Lower leg skin (tissue), 4 donors: ENCODE results near the gene EPHB2. TPM values are rescaled to one million over a fixed set of nuclear protein-coding genes. Genes with fewer than 3 reads are reported as not detected.

Experiments
- DNase-seq, 2 donors: peaks; one replicate each; pipeline ENCODE4 v3.0.0-alpha.2; 2019; ENCODE audit warnings: low spot score in 2 of 2
- H3K4me3 ChIP-seq: fragments of 200-600 bp; sonication (generic); 2 replicates; pipeline ENCODE4 v1.5.1; 2017; ENCODE audit warnings: mild to moderate bottlenecking, low read depth; ENCODE audit not compliant: poor library complexity, severe bottlenecking
- CTCF ChIP-seq, 3 donors: fragments of 450-650 bp; IDR thresholded peaks; one replicate each; pipeline ENCODE4 v1.5.1; 2016; ENCODE audit warnings: antibody characterized with exemption in 3 of 3, mild to moderate bottlenecking in 3 of 3, moderate library complexity in 2 of 3
- POLR2A ChIP-seq, 2 donors: fragments of 450-650 bp; IDR thresholded peaks; one replicate each; pipeline ENCODE4 v1.6.1; 2016 to 2017; ENCODE audit warnings: antibody characterized with exemption in 2 of 2, mild to moderate bottlenecking in 1 of 2, moderate library complexity in 1 of 2
- WGBS, 2 donors: methylation state at CpG; one replicate each; pipeline ENCODE4 v1.1.5; 2018; 5-methylcytosine and 5-hydroxymethylcytosine counted together
- intact Hi-C: fragments of 100-400 bp; cut with DNase I; formaldehyde crosslinking; loops from one replicate; pipeline ENCODE4 v1.15.0; 2023; ENCODE audit warnings: low total_unique reads
- total RNA-seq, 4 donors: library from RNA; depleted of rRNA; stranded (reverse); fragments of >200 nt; gene quantifications; one replicate each; pipeline ENCODE4 v1.1.0, GENCODE V29; 2016

The EPHB2 gene
- total RNA-seq, 4 donors from 2014 or later: 0.57 to 3.1 (median 1.7) TPM

- no peak overlapping the region for H3K4me3 ChIP-seq
- no peak for TF ChIP-seq POLR2A (IDR thresholded peaks at IDR 0.05)
- TF ChIP-seq CTCF (IDR thresholded peaks at IDR 0.05): no peak
- no peak for DNase-seq
- intact Hi-C loops: loop anchor here (10.0 kb wide), 1 partner anchor 186 kb away; no protein-coding TSS in a partner anchor
These were observed 1.9 kb upstream of the EPHB2 start for GRCh38 chr1:22708777-22709176.

GRCh38 chr1:22709227-22709626 lies 1.4 kb upstream of the EPHB2 start:
- DNase-seq: no peak
- WGBS, 2 donors: 84 to 95% methylated on average over 3 of the region's 3 CpGs
- no peak overlapping the region for H3K4me3 ChIP-seq
- no peak for TF ChIP-seq CTCF (IDR thresholded peaks at IDR 0.05)
- TF ChIP-seq POLR2A (IDR thresholded peaks at IDR 0.05): no peak
- intact Hi-C loops: loop anchor here (10.0 kb wide), 1 partner anchor 186 kb away; no protein-coding TSS in a partner anchor

- TF ChIP-seq CTCF (IDR thresholded peaks at IDR 0.05): no peak
- no peak for TF ChIP-seq POLR2A (IDR thresholded peaks at IDR 0.05)
- H3K4me3 ChIP-seq: no peak overlapping the region
- 3 to 9% methylated on average over 32 to 49 of the region's 50 CpGs for WGBS, 2 donors
- intact Hi-C loops: loop anchor here (10.0 kb wide), 1 partner anchor 185 kb away; no protein-coding TSS in a partner anchor
- DNase-seq: peak in 1 of 2 donors; percentile 92
These were observed 543 bp upstream of the EPHB2 start for GRCh38 chr1:22709891-22710700.

- no peak for DNase-seq
These were observed 432 bp downstream of the EPHB2 start for GRCh38 chr1:22711071-22711470.

GRCh38 chr1:22711591-22712501 lies 1.2 kb downstream of the EPHB2 start:
- TF ChIP-seq POLR2A (IDR thresholded peaks at IDR 0.05) (no peak), CTCF (IDR thresholded peaks at IDR 0.05) (no peak)
- intact Hi-C loops: no loop called here
- no peak overlapping the region for H3K4me3 ChIP-seq
- WGBS, 2 donors: 15 to 25% methylated on average over 25 to 53 of the region's 53 CpGs
- no peak for DNase-seq

More at GRCh38 chr1:22711071-22711470, 432 bp downstream of the EPHB2 start:
- intact Hi-C loops: no loop called here
- TF ChIP-seq CTCF (IDR thresholded peaks at IDR 0.05): no peak
- TF ChIP-seq POLR2A (IDR thresholded peaks at IDR 0.05): no peak
- 0% methylated on average over 1 to 14 of the region's 60 CpGs for WGBS, 2 donors
- H3K4me3 ChIP-seq: no peak overlapping the region
